Uterus (tissue), 2 donors: ENCODE measurements around the gene DYNC2H1.

Experiments used
- CTCF ChIP-seq, 4 experiments: fragments of 200-600 bp in 2 of 4; fragments of 450-650 bp in 2 of 4; sonication (generic) in 2 of 4; IDR thresholded peaks; one replicate each; pipeline ENCODE4 v1.5.1; 2016 to 2019; ENCODE audit warnings: antibody characterized with exemption in 4 of 4, mild to moderate bottlenecking in 2 of 4, moderate library complexity in 1 of 4
- POLR2A ChIP-seq, 2 donors: fragments of 450-650 bp; IDR thresholded peaks; one replicate each; pipeline ENCODE4 v1.6.1; 2016; ENCODE audit warnings: antibody characterized with exemption in 2 of 2, mild to moderate bottlenecking in 1 of 2, moderate library complexity in 1 of 2

GRCh38 chr11:103483996-103484395 lies 374.8 kb downstream of the DYNC2H1 start:
- TF ChIP-seq CTCF (IDR thresholded peaks at IDR 0.05), result no peak
- no peak for TF ChIP-seq POLR2A (IDR thresholded peaks at IDR 0.05)
